NCI-H1092 treated with DMSO at 0.1 percent for 48 hours (cell line): ENCODE results near the gene CTSH.
A peak's percentile ranks its signal among the peaks of the same experiment; 100 is the strongest.
"Not testable (repeated sequence)": the region's sequence is repeated elsewhere in the genome, so short reads cannot be mapped to it uniquely, and the experiment has no call there.

Source experiments
- DNase-seq: peaks from one replicate; lab custom pipeline; 2025; lab: John Stamatoyannopoulos, UW

The CTSH gene

DNA sequence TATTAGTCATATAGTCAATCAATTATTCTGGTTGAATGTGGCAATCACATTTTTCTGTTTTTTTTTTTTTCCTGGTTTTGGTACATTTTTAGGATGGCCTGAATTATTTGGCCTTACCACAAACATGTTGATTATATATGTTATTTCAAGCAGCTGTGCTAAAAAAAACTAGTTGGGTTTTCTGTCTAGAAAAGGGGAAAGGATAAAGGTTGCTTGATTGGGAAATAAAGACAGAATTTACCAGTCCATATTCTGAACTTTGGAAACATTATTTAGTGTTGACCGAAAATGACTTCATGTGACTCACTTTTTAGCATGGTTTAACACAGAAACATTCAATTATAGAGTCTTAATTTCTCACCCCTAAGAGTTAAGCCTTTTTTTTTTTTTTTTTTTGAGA is 64.0 kb downstream of the CTSH start:
- DNase-seq, result no peak

DNA sequence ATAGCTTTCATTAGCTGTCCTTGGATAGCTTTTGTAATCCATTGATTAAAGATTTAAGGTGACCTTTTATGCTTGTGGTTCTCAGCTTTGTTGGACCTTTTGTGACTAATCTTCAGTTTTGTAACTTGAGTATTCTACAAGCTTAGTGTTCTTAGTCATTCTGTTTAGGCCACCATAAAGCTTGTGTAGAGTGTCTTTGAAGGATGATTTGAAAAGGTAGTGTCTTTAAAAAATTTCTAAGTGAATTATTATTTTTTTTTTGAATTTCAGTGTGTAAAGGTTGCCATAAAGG is 64.7 kb downstream of the CTSH start:
- no peak for DNase-seq

DNA sequence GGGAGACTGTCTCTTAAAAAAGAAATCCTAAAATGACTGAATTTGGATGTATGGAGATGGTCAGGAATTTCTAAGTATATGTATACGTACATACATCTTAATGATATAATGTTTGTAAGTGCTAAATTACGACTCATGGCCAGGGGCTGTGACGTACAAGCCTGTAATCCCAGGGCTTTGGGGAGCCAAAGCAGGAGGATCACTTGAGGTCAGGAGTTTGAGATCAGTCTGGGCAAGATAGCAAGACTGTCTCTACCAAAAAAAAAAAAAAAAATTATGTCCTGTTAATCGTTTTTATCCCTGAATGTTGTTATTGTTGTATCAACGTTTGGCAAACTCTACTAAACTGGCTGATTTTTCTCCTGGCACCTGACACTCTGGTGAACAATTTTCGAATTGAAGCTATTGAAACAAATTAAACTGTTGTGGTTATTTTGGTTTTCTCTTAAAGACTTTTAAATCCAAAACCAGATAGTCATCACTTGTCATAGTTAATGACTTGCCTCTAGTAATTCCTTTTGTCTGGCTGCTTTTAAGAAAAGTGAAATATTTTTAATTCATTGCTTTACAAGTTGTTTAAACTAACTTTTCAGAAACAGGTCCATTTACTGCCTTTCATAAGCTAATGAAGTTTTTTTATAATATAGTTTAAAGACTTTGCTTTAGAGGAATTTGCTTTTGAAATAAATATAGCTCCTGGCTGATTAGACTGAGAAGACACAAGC is 65.2 kb downstream of the CTSH start:
- DNase-seq, result no peak

DNA sequence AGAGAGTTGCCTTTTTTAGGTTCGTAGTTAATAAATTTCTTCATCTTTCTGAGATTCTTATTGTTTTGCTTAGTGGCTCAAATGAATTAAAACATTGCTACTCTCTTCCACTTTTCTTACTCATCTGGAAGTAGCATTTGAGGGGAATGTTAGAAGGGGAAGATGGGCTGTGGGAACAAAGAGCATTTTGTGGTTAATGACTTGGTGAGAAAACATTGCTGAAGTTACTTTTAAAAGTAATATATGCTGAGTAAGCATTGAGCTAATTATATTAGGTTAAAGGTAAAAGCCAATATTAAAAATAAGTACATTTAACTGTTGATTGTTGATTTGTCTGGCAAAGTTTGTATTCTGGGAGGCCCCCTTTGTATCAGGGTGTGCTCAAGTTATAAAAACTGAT is 66.5 kb downstream of the CTSH start:
- no peak for DNase-seq

DNA sequence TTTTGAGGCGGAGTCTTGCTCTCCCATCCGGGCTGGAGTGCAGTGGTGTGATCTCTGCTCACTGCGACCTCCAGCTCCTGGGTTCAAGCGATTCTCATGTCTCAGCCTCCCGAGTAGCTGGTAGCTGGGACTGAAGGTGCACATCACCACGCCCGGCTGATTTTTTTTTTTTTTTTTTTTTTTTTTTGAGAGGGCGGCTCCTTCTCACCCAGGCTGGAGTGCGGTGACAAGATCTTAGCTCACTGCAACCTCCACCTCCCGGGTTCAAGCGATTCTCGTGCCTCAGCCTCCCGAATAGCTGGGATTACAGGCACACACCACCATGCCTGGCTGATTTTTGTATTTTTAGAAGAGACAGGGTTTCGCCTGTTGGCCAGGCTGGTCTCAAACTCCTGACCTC is 67.9 kb downstream of the CTSH start:
- DNase-seq, result not testable (repeated sequence)

DNA sequence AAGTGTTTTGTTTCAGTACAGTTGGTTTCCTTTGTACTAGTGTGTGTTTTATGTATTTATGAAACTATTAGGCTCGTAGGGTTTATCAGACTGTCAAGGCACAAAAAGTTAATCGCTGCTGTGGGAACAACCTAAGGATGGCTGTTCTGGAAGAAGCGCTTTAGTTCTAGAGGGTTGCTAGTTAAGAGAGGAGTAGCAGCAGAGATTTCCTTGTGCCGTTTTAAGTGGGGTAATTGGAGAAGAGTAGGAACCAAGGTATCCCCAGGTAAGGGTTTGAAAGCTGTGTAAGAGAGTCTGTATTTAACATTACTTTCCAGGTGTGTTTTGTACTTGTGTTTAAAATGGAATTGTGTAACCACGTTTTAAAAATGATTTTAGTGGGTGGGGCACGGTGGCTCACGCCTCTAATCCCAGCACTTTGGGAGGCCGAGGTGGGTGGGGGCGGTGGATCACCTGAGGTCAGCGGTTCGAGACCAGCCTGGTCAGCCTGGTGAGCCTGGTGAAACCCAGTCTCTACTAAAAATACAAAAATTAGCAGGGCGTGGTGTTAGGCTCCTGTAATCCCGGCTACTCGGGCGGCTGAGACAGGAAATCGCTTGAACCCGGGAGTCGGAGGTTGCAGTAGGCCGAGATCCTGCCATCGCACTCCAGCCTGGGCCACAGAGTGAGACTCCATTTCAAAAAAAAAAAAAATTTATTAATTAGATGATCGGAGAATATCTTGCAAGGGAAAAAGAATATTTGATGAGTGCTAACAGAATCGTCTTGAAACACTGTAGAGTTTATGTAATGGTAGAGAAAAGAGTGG is 69.5 kb downstream of the CTSH start:
- DNase-seq, result no peak

DNA sequence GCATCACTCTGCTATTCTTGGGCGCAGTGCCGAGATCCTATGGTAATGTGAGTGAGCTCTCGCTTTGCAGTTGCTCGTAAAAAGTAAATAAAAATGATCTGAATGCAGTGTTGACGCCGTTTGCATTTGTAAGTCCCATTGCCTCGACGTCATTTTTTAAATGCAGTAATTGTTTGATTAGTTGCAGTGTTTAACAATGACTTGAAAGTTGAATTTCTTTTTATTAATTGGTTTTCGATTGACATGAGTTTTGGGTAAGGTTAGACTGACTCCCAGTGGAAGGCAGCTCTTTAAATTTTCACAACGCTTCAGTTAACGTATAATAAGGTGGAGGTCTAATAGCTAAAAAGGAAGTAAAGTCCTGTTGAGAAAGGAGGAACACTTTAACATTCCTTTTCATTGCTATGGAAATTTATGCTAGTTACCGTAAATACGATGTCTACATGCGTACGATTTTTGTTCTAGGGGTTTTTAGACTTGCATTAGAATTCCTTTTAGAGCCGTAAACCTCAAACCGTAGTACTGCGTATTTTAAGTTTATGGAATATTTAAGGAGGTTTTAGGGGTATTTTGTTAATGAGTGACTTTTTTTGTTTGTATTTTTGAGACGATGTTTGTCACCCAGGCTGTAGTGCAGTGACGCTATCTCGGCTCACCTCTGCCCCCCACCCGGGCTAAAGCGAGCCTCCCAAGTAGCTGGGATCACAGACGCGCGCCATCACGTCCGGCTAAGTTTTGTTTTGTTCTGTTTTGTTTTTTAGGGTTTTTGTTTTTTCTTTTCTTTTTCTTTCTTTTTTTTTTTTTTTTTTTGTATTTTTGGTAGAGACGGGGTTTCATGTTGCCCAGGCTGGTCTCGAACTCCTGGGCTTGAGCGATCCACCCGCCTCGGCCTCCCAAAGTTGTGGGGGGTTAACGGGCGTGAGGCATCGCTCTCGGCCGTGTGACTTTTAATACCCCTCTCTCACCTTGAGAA is 70.8 kb downstream of the CTSH start:
- no peak for DNase-seq

DNA sequence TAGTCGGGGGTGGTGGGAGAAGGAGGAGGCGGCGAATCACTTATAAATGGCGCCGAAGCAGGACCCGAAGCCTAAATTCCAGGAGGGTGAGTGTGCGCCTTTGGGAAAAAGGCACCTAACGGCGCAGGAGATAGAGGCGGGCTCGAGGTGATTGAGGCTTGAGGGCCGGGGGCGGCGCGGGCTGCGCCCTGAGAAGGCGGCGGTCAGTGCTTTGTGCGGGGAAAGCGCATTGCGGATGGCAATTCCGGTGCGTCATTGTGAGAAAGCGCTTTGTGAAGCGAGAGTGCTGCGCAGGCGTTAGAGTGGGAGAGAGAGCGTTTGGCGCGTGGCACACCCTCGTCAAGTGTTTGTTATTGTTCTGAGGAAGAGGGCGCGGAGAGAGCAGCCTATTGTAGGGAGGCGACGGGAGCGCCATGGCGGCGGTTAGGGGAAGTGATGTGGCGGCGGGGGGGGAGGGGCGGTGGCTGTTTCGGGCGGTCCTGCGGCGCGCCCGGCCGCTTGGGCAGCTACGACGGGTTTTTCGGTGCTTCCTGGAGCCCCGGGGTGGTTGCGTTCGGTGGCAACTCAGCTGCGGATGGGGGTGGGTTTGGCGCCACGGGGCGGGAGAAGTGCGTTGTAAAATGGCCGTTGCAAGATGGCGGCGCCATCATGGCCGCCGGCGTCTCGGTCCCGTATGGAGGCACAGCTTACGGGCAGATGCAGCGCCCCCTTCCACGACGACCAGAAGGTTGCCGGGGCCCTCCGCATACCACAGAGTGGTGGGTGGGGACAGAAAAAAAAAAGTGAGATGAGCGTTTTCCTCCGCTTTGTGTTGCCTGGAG is 71.7 kb downstream of the CTSH start:
- peak; percentile 79 for DNase-seq

DNA sequence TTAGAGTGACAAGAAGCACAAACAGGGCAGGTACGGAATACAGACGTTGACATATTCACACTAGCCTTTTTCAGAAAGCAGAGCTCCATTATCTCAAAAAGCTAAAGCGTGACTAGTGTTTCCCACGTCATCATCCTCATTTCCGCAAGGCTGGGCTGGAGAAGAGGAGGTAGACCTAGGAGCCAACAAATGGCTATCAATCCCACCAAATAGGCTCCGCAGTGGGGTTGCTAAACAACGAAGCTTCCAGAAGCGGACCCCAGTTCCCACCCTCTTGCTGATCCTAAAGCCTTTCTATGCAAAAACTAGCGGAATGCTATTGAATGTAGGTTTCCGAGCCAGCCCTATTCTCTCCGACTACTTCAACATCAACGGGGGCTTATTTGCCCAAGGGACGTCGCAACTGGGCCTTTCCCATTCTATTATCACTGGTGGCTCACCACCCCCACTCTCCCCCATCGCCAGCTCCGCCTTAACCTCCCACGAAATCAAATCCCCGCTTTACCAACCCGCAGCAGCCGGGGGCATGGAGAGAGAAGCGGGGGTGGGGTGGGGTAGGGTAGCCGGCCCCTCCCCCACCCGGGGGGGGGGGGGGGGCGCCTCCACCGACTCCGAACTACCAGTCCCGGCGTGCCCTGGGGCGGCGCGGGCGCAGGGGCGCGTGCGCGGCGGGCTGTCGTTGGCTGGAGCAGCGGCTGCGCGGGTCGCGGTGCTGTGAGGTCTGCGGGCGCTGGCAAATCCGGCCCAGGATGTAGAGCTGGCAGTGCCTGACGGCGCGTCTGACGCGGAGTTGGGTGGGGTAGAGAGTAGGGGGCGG is 72.5 kb downstream of the CTSH start, which contains the start of gene MORF4L1:
MORF4L1 (plus strand) TSS at position 736 of the 817 bp plus-strand sequence. CDS start 128 bp downstream, outside the sequence.
- peak; percentile 91 for DNase-seq

DNA sequence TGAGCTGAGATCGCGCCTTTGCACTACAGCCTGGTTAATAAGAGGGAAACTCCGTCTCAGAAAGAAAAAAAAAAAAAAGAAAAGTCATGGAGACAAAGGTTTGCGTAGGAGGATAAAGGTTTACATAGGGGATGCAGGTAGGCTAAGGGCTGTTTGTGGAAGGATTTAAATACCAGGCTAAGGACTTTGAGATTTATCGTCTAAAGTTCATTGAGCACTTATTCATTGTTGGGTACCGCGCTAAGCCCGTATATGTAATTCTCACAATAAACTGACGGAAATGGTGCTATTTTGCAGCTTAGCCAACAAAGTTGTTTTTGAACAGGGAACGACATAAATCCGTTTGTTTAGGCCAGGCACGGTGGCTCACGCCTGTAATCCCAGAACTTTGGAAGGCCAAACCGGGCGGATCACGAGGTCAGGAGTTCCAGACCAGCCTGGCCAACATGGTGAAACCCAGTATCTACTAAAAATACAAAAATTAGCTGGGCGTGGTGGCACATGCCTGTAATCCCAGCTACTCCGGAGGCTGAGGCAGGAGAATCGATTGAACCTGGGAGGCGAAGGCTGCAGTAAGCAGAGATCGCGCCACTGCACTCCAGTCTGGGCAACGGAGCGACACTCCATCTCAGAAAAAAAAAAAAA is 73.2 kb downstream of the CTSH start:
- not testable (repeated sequence) for DNase-seq
